Liver (tissue), 3 donors: ENCODE data around the gene WFDC10A.

Experiments used
- EGR1 ChIP-seq, 2 donors: IDR thresholded peaks; 2 replicates each; pipeline ENCODE4 v1.6.1; 2016 to 2018; ENCODE audit warnings: antibody characterized with exemption in 2 of 2, low read depth in 2 of 2
- FOXA1 ChIP-seq: IDR thresholded peaks from 2 replicates; pipeline ENCODE4 v1.6.1; 2016; ENCODE audit warnings: antibody characterized with exemption
- JUND ChIP-seq, 2 donors: IDR thresholded peaks; 2 replicates each; pipeline ENCODE4 v1.6.1; 2016; ENCODE audit warnings: antibody characterized with exemption in 2 of 2
- RAD21 ChIP-seq, 2 donors: IDR thresholded peaks; 2 replicates each; pipeline ENCODE4 v1.6.1; 2016; ENCODE audit warnings: antibody characterized with exemption in 2 of 2, mild to moderate bottlenecking in 2 of 2
- RXRA ChIP-seq, 2 donors: IDR thresholded peaks; 2 replicates each; pipeline ENCODE4 v1.6.1; 2017 to 2018; ENCODE audit warnings: antibody characterized with exemption in 2 of 2, mild to moderate bottlenecking in 1 of 2
- TAF1 ChIP-seq: conservative IDR thresholded peaks from 2 replicates; pipeline ENCODE4 v1.6.1; 2016; ENCODE audit warnings: antibody characterized with exemption, mild to moderate bottlenecking
- YY1 ChIP-seq: IDR thresholded peaks from 2 replicates; pipeline ENCODE4 v1.6.1; 2016; ENCODE audit warnings: antibody characterized with exemption, mild to moderate bottlenecking
- TF ChIP-seq, protein P1 (sequence below): fragments of 150-350 bp; IDR thresholded peaks from 2 replicates; pipeline ENCODE4 v1.5.1; 2017; ENCODE audit warnings: improper control_type of control experiment, low read depth, low read length; ENCODE audit not compliant: missing input control
- TF ChIP-seq, protein P2 (sequence below): IDR thresholded peaks from 2 replicates; pipeline ENCODE4 v1.6.1; 2016; ENCODE audit warnings: antibody characterized with exemption, mild to moderate bottlenecking
- TF ChIP-seq, protein P3 (sequence below): IDR thresholded peaks from 2 replicates; pipeline ENCODE4 v1.6.1; 2016; ENCODE audit warnings: antibody characterized with exemption
- TF ChIP-seq, protein P4 (sequence below): IDR thresholded peaks from 2 replicates; pipeline ENCODE4 v1.6.1; 2016; ENCODE audit warnings: antibody characterized with exemption
- donor health status: healthy.
- donor health status: healthy.

DNA sequence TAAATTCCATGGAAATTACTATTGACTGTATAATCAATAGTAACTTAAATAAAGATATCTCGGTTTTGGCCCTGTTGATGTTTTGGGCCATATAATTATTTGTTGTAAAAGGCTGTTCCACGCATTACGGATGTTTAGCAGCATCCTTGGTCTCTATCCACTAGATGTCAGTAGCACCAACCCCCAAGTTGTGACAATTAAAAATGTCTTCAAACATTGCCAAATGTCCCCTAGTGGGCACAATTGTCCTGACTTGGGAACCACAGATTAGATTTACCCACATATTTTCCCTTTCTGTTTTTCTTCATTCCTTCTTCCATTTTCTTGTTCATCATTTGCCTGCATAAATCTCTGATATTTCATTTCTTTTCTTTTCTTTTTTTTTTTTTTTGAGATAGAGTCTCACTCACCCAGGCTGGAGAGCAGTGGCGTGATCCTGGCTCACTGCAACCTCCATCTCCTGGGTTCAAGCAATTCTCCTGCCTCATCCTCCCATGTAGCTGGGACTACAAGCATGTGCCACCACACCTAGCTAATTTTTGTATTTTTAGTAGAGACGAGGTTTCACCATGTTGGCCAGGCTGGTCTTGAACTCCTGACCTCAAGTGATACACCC lies 36.9 kb upstream of the WFDC10A start:
- TF ChIP-seq, protein P1, sequence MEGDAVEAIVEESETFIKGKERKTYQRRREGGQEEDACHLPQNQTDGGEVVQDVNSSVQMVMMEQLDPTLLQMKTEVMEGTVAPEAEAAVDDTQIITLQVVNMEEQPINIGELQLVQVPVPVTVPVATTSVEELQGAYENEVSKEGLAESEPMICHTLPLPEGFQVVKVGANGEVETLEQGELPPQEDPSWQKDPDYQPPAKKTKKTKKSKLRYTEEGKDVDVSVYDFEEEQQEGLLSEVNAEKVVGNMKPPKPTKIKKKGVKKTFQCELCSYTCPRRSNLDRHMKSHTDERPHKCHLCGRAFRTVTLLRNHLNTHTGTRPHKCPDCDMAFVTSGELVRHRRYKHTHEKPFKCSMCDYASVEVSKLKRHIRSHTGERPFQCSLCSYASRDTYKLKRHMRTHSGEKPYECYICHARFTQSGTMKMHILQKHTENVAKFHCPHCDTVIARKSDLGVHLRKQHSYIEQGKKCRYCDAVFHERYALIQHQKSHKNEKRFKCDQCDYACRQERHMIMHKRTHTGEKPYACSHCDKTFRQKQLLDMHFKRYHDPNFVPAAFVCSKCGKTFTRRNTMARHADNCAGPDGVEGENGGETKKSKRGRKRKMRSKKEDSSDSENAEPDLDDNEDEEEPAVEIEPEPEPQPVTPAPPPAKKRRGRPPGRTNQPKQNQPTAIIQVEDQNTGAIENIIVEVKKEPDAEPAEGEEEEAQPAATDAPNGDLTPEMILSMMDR, result peak; percentile 76
- TF ChIP-seq, protein P2, sequence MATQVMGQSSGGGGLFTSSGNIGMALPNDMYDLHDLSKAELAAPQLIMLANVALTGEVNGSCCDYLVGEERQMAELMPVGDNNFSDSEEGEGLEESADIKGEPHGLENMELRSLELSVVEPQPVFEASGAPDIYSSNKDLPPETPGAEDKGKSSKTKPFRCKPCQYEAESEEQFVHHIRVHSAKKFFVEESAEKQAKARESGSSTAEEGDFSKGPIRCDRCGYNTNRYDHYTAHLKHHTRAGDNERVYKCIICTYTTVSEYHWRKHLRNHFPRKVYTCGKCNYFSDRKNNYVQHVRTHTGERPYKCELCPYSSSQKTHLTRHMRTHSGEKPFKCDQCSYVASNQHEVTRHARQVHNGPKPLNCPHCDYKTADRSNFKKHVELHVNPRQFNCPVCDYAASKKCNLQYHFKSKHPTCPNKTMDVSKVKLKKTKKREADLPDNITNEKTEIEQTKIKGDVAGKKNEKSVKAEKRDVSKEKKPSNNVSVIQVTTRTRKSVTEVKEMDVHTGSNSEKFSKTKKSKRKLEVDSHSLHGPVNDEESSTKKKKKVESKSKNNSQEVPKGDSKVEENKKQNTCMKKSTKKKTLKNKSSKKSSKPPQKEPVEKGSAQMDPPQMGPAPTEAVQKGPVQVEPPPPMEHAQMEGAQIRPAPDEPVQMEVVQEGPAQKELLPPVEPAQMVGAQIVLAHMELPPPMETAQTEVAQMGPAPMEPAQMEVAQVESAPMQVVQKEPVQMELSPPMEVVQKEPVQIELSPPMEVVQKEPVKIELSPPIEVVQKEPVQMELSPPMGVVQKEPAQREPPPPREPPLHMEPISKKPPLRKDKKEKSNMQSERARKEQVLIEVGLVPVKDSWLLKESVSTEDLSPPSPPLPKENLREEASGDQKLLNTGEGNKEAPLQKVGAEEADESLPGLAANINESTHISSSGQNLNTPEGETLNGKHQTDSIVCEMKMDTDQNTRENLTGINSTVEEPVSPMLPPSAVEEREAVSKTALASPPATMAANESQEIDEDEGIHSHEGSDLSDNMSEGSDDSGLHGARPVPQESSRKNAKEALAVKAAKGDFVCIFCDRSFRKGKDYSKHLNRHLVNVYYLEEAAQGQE, result no peak
- TF ChIP-seq RAD21 (IDR thresholded peaks at IDR 0.05), result peak; percentile 77 to 81
- TF ChIP-seq TAF1, result no peak
- no peak for TF ChIP-seq FOXA1
- TF ChIP-seq JUND (IDR thresholded peaks at IDR 0.05), result no peak
- TF ChIP-seq YY1, result no peak
- no peak for TF ChIP-seq EGR1 (IDR thresholded peaks at IDR 0.05; ENCODE audit: low read depth in 2 of 2)
- TF ChIP-seq RXRA (IDR thresholded peaks at IDR 0.05), result no peak
- TF ChIP-seq, protein P3, sequence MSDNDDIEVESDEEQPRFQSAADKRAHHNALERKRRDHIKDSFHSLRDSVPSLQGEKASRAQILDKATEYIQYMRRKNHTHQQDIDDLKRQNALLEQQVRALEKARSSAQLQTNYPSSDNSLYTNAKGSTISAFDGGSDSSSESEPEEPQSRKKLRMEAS, result no peak
- TF ChIP-seq, protein P4, sequence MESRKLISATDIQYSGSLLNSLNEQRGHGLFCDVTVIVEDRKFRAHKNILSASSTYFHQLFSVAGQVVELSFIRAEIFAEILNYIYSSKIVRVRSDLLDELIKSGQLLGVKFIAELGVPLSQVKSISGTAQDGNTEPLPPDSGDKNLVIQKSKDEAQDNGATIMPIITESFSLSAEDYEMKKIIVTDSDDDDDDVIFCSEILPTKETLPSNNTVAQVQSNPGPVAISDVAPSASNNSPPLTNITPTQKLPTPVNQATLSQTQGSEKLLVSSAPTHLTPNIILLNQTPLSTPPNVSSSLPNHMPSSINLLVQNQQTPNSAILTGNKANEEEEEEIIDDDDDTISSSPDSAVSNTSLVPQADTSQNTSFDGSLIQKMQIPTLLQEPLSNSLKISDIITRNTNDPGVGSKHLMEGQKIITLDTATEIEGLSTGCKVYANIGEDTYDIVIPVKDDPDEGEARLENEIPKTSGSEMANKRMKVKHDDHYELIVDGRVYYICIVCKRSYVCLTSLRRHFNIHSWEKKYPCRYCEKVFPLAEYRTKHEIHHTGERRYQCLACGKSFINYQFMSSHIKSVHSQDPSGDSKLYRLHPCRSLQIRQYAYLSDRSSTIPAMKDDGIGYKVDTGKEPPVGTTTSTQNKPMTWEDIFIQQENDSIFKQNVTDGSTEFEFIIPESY, result no peak
